Loucy (cell line): ENCODE data around the gene SMARCB1.

Experiments used
- H2AFZ ChIP-seq: fragments of 200-600 bp; sonication (generic); 2 replicates; pipeline ENCODE4 v1.6.0; 2016; ENCODE audit warnings: antibody characterized with exemption, mild to moderate bottlenecking, low read length, moderate library complexity
- H3F3A ChIP-seq: fragments of 200-600 bp; 2 replicates; pipeline ENCODE4 v1.6.0; 2016; ENCODE audit warnings: antibody characterized with exemption, low read depth, mild to moderate bottlenecking
- H3K27me3 ChIP-seq: fragments of 200-600 bp; sonication (generic); 2 replicates; pipeline ENCODE4 v1.6.1; 2014; ENCODE audit warnings: low read length, mild to moderate bottlenecking; ENCODE audit not compliant: insufficient read depth, poor library complexity, severe bottlenecking
- H3K36me3 ChIP-seq: fragments of 200-600 bp; sonication (generic); 2 replicates; pipeline ENCODE4 v1.6.1; 2016; ENCODE audit warnings: low read length; ENCODE audit not compliant: insufficient read depth
- H3K4me1 ChIP-seq: fragments of 200-600 bp; sonication (generic); 2 replicates; pipeline ENCODE4 v1.5.1; 2014; ENCODE audit warnings: low read length, mild to moderate bottlenecking; ENCODE audit not compliant: insufficient read depth, poor library complexity, severe bottlenecking
- H3K4me2 ChIP-seq: fragments of 200-600 bp; sonication (generic); 2 replicates; pipeline ENCODE4 v1.6.0; 2014; ENCODE audit warnings: antibody characterized with exemption, low read length, low read depth, mild to moderate bottlenecking; ENCODE audit not compliant: poor library complexity, severe bottlenecking
- H3K4me3 ChIP-seq: fragments of 200-600 bp; sonication (generic); 2 replicates; pipeline ENCODE4 v1.5.1; 2014; ENCODE audit warnings: low read length, mild to moderate bottlenecking, mixed read lengths; ENCODE audit not compliant: poor library complexity, severe bottlenecking
- H3K79me2 ChIP-seq: fragments of 200-600 bp; sonication (generic); 2 replicates; pipeline ENCODE4 v1.6.1; 2014; ENCODE audit warnings: low read length; ENCODE audit not compliant: insufficient read depth
- H3K9ac ChIP-seq: fragments of 200-600 bp; sonication (generic); 2 replicates; pipeline ENCODE4 v1.6.0; 2014; ENCODE audit warnings: mild to moderate bottlenecking, low read depth, low read length, moderate library complexity; ENCODE audit not compliant: poor library complexity, severe bottlenecking
- H3K9me2 ChIP-seq: fragments of 200-600 bp; sonication (generic); replicated peaks from 2 replicates; pipeline ENCODE4 v1.6.1; 2016; ENCODE audit warnings: low read depth, low read length, mixed read lengths
- H3K9me3 ChIP-seq: fragments of 200-600 bp; sonication (generic); 2 replicates; pipeline ENCODE4 v1.6.1; 2014; ENCODE audit warnings: mild to moderate bottlenecking, antibody characterized with exemption, low read length, low read depth; ENCODE audit not compliant: insufficient read depth
- H4K20me1 ChIP-seq: fragments of 200-600 bp; sonication (generic); 2 replicates; pipeline ENCODE4 v1.6.0; 2014; ENCODE audit warnings: antibody characterized with exemption, low read length, mild to moderate bottlenecking; ENCODE audit not compliant: insufficient read depth, poor library complexity, severe bottlenecking
- EZH2phosphoT487 ChIP-seq: fragments of 200-600 bp; IDR thresholded peaks from 2 replicates; pipeline ENCODE4 v1.6.1; 2018; ENCODE audit warnings: antibody characterized with exemption, mild to moderate bottlenecking, moderate library complexity, borderline replicate concordance
- TF ChIP-seq, protein P1 (sequence below): fragments of 200-600 bp; sonication (generic); conservative IDR thresholded peaks from 2 replicates; pipeline ENCODE4 v1.5.1; 2014; ENCODE audit warnings: mild to moderate bottlenecking, antibody characterized with exemption, low read length

Gene SMARCB1

GRCh38 chr22:23777776-23778576 lies 8.8 kb upstream of the SMARCB1 start:
- Histone ChIP-seq H3K9ac (no peak overlapping the region), H3K79me2 (no peaks in the 10 kb centered on the region), H3K9me3 (no peaks in the 10 kb centered on the region), H3K36me3 (no peaks in the 10 kb centered on the region), H3K27me3 (no peaks in the 10 kb centered on the region), H4K20me1 (no peaks in the 10 kb centered on the region), H3K9me2 (no peaks in the 10 kb centered on the region), H2AFZ (no peak overlapping the region), H3K4me2 (no peak overlapping the region), H3F3A (no peaks in the 10 kb centered on the region), H3K4me1 (peaks cover 5% of the 10 kb centered on the region), H3K4me3 (no peak overlapping the region)
- no peak for TF ChIP-seq EZH2phosphoT487
- TF ChIP-seq, protein P1, sequence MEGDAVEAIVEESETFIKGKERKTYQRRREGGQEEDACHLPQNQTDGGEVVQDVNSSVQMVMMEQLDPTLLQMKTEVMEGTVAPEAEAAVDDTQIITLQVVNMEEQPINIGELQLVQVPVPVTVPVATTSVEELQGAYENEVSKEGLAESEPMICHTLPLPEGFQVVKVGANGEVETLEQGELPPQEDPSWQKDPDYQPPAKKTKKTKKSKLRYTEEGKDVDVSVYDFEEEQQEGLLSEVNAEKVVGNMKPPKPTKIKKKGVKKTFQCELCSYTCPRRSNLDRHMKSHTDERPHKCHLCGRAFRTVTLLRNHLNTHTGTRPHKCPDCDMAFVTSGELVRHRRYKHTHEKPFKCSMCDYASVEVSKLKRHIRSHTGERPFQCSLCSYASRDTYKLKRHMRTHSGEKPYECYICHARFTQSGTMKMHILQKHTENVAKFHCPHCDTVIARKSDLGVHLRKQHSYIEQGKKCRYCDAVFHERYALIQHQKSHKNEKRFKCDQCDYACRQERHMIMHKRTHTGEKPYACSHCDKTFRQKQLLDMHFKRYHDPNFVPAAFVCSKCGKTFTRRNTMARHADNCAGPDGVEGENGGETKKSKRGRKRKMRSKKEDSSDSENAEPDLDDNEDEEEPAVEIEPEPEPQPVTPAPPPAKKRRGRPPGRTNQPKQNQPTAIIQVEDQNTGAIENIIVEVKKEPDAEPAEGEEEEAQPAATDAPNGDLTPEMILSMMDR, result no peak

- no peak overlapping the region for H3K4me3 ChIP-seq
- peaks cover 5% of the 10 kb centered on the region for H3K4me1 ChIP-seq
- TF ChIP-seq EZH2phosphoT487, result no peak
- TF ChIP-seq, protein P1, result no peak
- no peaks in the 10 kb centered on the region for H3K27me3 ChIP-seq
- H4K20me1 ChIP-seq, result no peaks in the 10 kb centered on the region
- no peaks in the 10 kb centered on the region for H3F3A ChIP-seq
- H3K9me3 ChIP-seq, result no peaks in the 10 kb centered on the region
- no peaks in the 10 kb centered on the region for H3K9me2 ChIP-seq
- H3K9ac ChIP-seq, result no peak overlapping the region
- no peaks in the 10 kb centered on the region for H3K79me2 ChIP-seq
- H3K4me2 ChIP-seq, result no peak overlapping the region
- no peaks in the 10 kb centered on the region for H3K36me3 ChIP-seq
- H2AFZ ChIP-seq, result no peak overlapping the region
These were observed 8.2 kb upstream of the SMARCB1 start for GRCh38 chr22:23778577-23778900.

GRCh38 chr22:23779083-23779482 lies 7.7 kb upstream of the SMARCB1 start:
- TF ChIP-seq, protein P1, result no peak
- TF ChIP-seq EZH2phosphoT487, result no peak
- Histone ChIP-seq H3K4me1 (peaks cover 5% of the 10 kb centered on the region), H3K9ac (no peak overlapping the region), H3K9me3 (no peaks in the 10 kb centered on the region), H3F3A (no peaks in the 10 kb centered on the region), H3K79me2 (no peaks in the 10 kb centered on the region), H3K36me3 (no peaks in the 10 kb centered on the region), H3K9me2 (no peaks in the 10 kb centered on the region), H4K20me1 (no peaks in the 10 kb centered on the region), H2AFZ (no peak overlapping the region), H3K4me2 (no peak overlapping the region), H3K4me3 (no peak overlapping the region), H3K27me3 (no peaks in the 10 kb centered on the region)
